ENCODE results near the gene CDK9.

- TF ChIP-seq CTCF (IDR thresholded peaks at IDR 0.05) (no peak), POLR2A (IDR thresholded peaks at IDR 0.05) (no peak), EP300 (IDR thresholded peaks at IDR 0.05) (no peak)
Measured at GRCh38 chr9:127818574-127818973, 32.7 kb downstream of the CDK9 start.

All from tibial nerve (tissue), 4 donors.